HCT116 (cell line): ENCODE results near the gene TUBB6. TPM values are rescaled to one million over a fixed set of nuclear protein-coding genes. Genes with fewer than 3 reads are reported as not detected.

ENCODE experiments used
- ATAC-seq: fragments of 200-7000 bp; cut with Tn5 transposase; 2 replicates; pipeline ENCODE4 v1.9.1; 2020; ENCODE audit warnings: mild to moderate bottlenecking, moderate library complexity
- BruUV-seq: library from RNA; stranded (reverse); fragments of 400-500 nt; replicated peaks from 2 replicates; lab custom pipeline; 2021; lab: Mats Ljungman, UMichigan
- CTCF ChIA-PET: fragments of 300-600 bp; sonication (Branson Sonifier 250); formaldehyde crosslinking; loops from one replicate; lab custom pipeline; 2021; ENCODE audit warnings: antibody characterized with exemption; lab: Charles Lee
- POLR2A ChIA-PET: fragments of 300-600, 350-600 bp; sonication (Branson Sonifier 250); formaldehyde crosslinking; loops from one replicate; lab custom pipeline; 2021; ENCODE audit warnings: antibody characterized with exemption; lab: Charles Lee
- RAD21 ChIA-PET, 2 experiments: fragments of 300-600 bp; sonication (Branson Sonifier 250); formaldehyde crosslinking; loops; one replicate each; lab custom pipeline; 2023; ENCODE audit warnings: low total read pairs in 2 of 2; ENCODE audit not compliant: uncharacterized antibody in 2 of 2, unreplicated experiment in 2 of 2, low non-redundant PET in 1 of 2; lab: Charles Lee
- DNase-seq: peaks from one replicate; pipeline ENCODE4 v3.0.0-alpha.2; 2010; ENCODE audit warnings: low read depth, low spot score
- H2AFZ ChIP-seq: fragments of 200-600 bp; shearing (Covaris generic), sonication (generic); 2 replicates; pipeline ENCODE4 v1.6.1; 2017; ENCODE audit warnings: low read depth, mixed run types, mixed read lengths, antibody characterized with exemption, low read length; ENCODE audit not compliant: poor library complexity, severe bottlenecking
- H3K27ac ChIP-seq: 2 replicates; pipeline ENCODE4 v1.5.1; 2012; ENCODE audit warnings: low read depth, low read length
- H3K27me3 ChIP-seq: fragments of 200-600 bp; sonication (generic); 2 replicates; pipeline ENCODE4 v1.6.1; 2016; ENCODE audit warnings: mixed run types, low read length, mixed read lengths; ENCODE audit not compliant: insufficient read depth
- H3K36me3 ChIP-seq, 2 experiments: fragments of 200-500 bp in 1 of 2; fragments of 200-600 bp in 1 of 2; sonication (Bioruptor generic) in 1 of 2; sonication (generic) in 1 of 2; 2 replicates each; pipeline versions ENCODE4 v1.5.1 to v1.6.1; 2014 to 2016; ENCODE audit warnings: low read length in 2 of 2, inconsistent platforms in 1 of 2, mixed read lengths in 1 of 2, mixed run types in 1 of 2; ENCODE audit not compliant: insufficient read depth in 2 of 2, control insufficient read depth in 1 of 2
- H3K4me1 ChIP-seq, 2 experiments: fragments of 200-600 bp in 1 of 2; sonication (generic) in 1 of 2; 2 replicates each; pipeline versions ENCODE4 v1.5.1 to v1.6.1; 2012 to 2017; ENCODE audit warnings: low read length in 2 of 2, inconsistent platforms in 1 of 2, mild to moderate bottlenecking in 1 of 2, mixed read lengths in 1 of 2, mixed run types in 1 of 2, moderate library complexity in 1 of 2; ENCODE audit not compliant: insufficient read depth in 2 of 2, control insufficient read depth in 1 of 2
- H3K4me2 ChIP-seq: fragments of 200-600 bp; sonication (generic); 2 replicates; pipeline ENCODE4 v1.6.1; 2017; ENCODE audit warnings: mixed run types, low read length, mixed read lengths
- H3K4me3 ChIP-seq, 2 experiments: fragments of 200-600 bp in 1 of 2; sonication (generic) in 1 of 2; replicated peaks in 1 of 2; 2 replicates each; pipeline ENCODE4 v1.5.1; 2011 to 2016; ENCODE audit warnings: low read length in 2 of 2, control low read depth in 1 of 2, low read depth in 1 of 2, mild to moderate bottlenecking in 1 of 2, mixed read lengths in 1 of 2, mixed run types in 1 of 2
- H3K79me2 ChIP-seq: fragments of 200-600 bp; sonication (generic); 2 replicates; pipeline ENCODE4 v1.6.1; 2017; ENCODE audit warnings: mild to moderate bottlenecking, mixed run types, low read length, moderate library complexity, mixed read lengths; ENCODE audit not compliant: insufficient read depth
- H3K9ac ChIP-seq: fragments of 200-600 bp; sonication (generic); 2 replicates; pipeline ENCODE4 v1.6.1; 2016; ENCODE audit warnings: low read length, mixed read lengths
- H3K9me2 ChIP-seq: fragments of 200-600 bp; sonication (generic), shearing (Covaris generic); 2 replicates; pipeline ENCODE4 v1.6.1; 2017; ENCODE audit warnings: mixed run types, mild to moderate bottlenecking, moderate library complexity; ENCODE audit not compliant: insufficient read depth
- H3K9me3 ChIP-seq, 2 experiments: fragments of 200-500 bp in 1 of 2; fragments of 200-600 bp in 1 of 2; sonication (Bioruptor generic) in 1 of 2; sonication (generic) in 1 of 2; 2 replicates each; pipeline ENCODE4 v1.6.1; 2014 to 2017; ENCODE audit warnings: low read length in 2 of 2, mixed read lengths in 2 of 2, inconsistent platforms in 1 of 2, low read depth in 1 of 2, mild to moderate bottlenecking in 1 of 2, mixed run types in 1 of 2, moderate library complexity in 1 of 2; ENCODE audit not compliant: control insufficient read depth in 1 of 2, insufficient read depth in 1 of 2
- H4K20me1 ChIP-seq: fragments of 200-600 bp; sonication (generic), shearing (Covaris generic); 2 replicates; pipeline ENCODE4 v1.6.1; 2017; ENCODE audit warnings: mixed run types, mild to moderate bottlenecking, moderate library complexity; ENCODE audit not compliant: insufficient read depth
- ATF3 ChIP-seq: IDR thresholded peaks from 2 replicates; pipeline ENCODE4 v1.6.1; 2012
- CEBPB ChIP-seq: IDR thresholded peaks from 2 replicates; pipeline ENCODE4 v1.6.1; 2012; ENCODE audit warnings: low read depth
- EGR1 ChIP-seq: IDR thresholded peaks from 2 replicates; pipeline ENCODE4 v1.6.1; 2012; ENCODE audit warnings: low read depth
- EZH2 ChIP-seq: fragments of 200-600 bp; sonication (generic); IDR thresholded peaks from 2 replicates; pipeline ENCODE4 v1.6.1; 2017; ENCODE audit warnings: antibody characterized with exemption, mixed run types
- FOSL1 ChIP-seq: IDR thresholded peaks from 2 replicates; pipeline ENCODE4 v1.6.1; 2012; ENCODE audit warnings: low read depth
- JUND ChIP-seq: IDR thresholded peaks from 2 replicates; pipeline ENCODE4 v1.6.1; 2012
- POLR2AphosphoS5 ChIP-seq: IDR thresholded peaks from 2 replicates; pipeline ENCODE4 v1.6.1; 2011; ENCODE audit warnings: mild to moderate bottlenecking, low read depth, low read length, moderate library complexity
- RAD21 ChIP-seq: IDR thresholded peaks from 2 replicates; pipeline ENCODE4 v1.6.1; 2012; ENCODE audit warnings: low read depth, mild to moderate bottlenecking
- REST ChIP-seq: IDR thresholded peaks from 2 replicates; pipeline ENCODE4 v1.6.1; 2012; ENCODE audit warnings: low read depth
- SP1 ChIP-seq: IDR thresholded peaks from 2 replicates; pipeline ENCODE4 v1.6.1; 2012; ENCODE audit warnings: low read depth
- YY1 ChIP-seq: IDR thresholded peaks from 2 replicates; pipeline ENCODE4 v1.6.1; 2011; ENCODE audit warnings: low read length, low read depth, moderate library complexity, mild to moderate bottlenecking; ENCODE audit not compliant: insufficient replicate concordance; ENCODE audit errors: extremely low read depth
- ZBTB33 ChIP-seq: IDR thresholded peaks from 2 replicates; pipeline ENCODE4 v1.6.1; 2011; ENCODE audit warnings: mild to moderate bottlenecking, low read length, moderate library complexity; ENCODE audit not compliant: insufficient replicate concordance; ENCODE audit errors: extremely low read depth
- ZFX ChIP-seq: fragments of 450-650 bp; IDR thresholded peaks from 2 replicates; pipeline ENCODE4 v1.6.1; 2017
- ZNF274 ChIP-seq: fragments of 200-500 bp; sonication (Bioruptor generic); IDR thresholded peaks from 2 replicates; pipeline ENCODE4 v1.6.1; 2014; ENCODE audit warnings: mild to moderate bottlenecking, low read depth, low read length, inconsistent platforms
- intact Hi-C: fragments of 100-400 bp; cut with micrococcal nuclease; formaldehyde crosslinking; loops from 2 replicates; pipeline ENCODE4 v1.10.0; 2022
- total RNA-seq: library from RNA; stranded (reverse); gene quantifications from one replicate; pipeline ENCODE4 v1.2.1, GENCODE V29; 2021; ENCODE audit not compliant: unreplicated experiment

Gene TUBB6
- total RNA-seq, 1 experiment from 2014 or later = 87.4 TPM

GRCh38 chr18:12287131-12287681 lies 20.8 kb upstream of the TUBB6 start:
- peaks cover 26 to 41% of the 10 kb centered on the region in 2 experiments for H3K4me1 ChIP-seq
- H3K79me2 ChIP-seq = no peaks in the 10 kb centered on the region
- no peaks in the 10 kb centered on the region for H3K9me2 ChIP-seq
- ATAC-seq (peak; percentile 67), DNase-seq (no peak)
- H3K4me2 ChIP-seq = peak overlapping the region; percentile 99
- peak overlapping the region; percentile 44; the same call in 1 of the 2 replicates for H3K27ac ChIP-seq
- no peaks in the 10 kb centered on the region for H3K27me3 ChIP-seq
- H3K4me3 ChIP-seq = peak overlapping the region; percentile 45 to 70
- ChIA-PET CTCF (interaction anchor here (0.9 to 3.6 kb wide), 3 partner anchors 9 to 41 kb away, joined by 3 to 31 read pairs (median 10); no protein-coding TSS in a partner anchor), POLR2A (interaction anchor here (1.0 kb wide), 1 partner anchor 21 kb away, joined by 3 read pairs; no protein-coding TSS in a partner anchor), RAD21 (no interaction called here)
- no TSS peak for BruUV-seq
- no peaks in the 10 kb centered on the region for H3K9me3 ChIP-seq
- no peaks in the 10 kb centered on the region for H3K36me3 ChIP-seq
- no peak overlapping the region for H2AFZ ChIP-seq
- peak overlapping the region; percentile 61 for H3K9ac ChIP-seq
- H4K20me1 ChIP-seq = no peaks in the 10 kb centered on the region
- intact Hi-C loops = loop anchor here (5.0 kb wide), 1 partner anchor 90 kb away; the partner anchor contains the start of gene AFG3L2
- TF ChIP-seq SP1 (no peak), ZBTB33 (no peak), REST (no peak), EZH2 (no peak), YY1 (no peak), ZNF274 (no peak), EGR1 (no peak), CEBPB (no peak), ATF3 (no peak), POLR2AphosphoS5 (no peak), JUND (no peak), RAD21 (no peak), FOSL1 (no peak), ZFX (no peak)
